Activated CD4-positive, alpha-beta T cell treated with anti-CD3 and anti-CD28 coated beads, Interleukin-2, amount 50 U/mL, for 1 hour (primary cell): ENCODE measurements around the gene SNAP47.

ENCODE experiments used
- DNase-seq: peaks from one replicate; pipeline ENCODE4 v3.0.0-alpha.2; 2020

SNAP47 gene

DNA sequence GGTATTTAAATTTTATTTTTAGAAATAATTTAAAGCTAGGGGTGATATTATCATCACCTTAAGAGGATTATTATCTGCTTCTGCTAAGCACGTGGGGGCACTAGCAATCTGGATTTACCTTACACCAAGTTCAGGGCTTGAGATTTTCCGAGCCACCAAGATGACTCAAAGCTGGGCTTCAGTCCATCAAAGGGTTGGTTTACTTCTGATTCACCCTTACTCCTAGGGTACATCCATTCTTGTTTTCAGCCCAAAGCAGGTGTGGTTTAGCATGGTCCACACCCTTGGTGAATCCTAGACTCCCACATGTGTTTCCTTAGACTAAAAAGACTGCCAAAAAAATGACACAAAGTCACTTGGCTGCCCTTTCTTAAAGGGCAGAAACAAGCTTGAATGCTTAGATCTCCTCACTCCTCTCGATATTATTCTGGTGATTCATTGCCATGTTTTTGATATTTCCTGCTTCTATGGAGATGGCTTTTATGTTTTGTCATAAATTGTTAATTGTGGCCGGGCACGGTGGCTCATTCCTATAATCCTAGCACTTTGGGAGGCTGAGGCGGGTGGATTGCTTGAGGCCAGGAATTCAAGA is 70.5 kb downstream of the SNAP47 start:
- no peak for DNase-seq

DNA sequence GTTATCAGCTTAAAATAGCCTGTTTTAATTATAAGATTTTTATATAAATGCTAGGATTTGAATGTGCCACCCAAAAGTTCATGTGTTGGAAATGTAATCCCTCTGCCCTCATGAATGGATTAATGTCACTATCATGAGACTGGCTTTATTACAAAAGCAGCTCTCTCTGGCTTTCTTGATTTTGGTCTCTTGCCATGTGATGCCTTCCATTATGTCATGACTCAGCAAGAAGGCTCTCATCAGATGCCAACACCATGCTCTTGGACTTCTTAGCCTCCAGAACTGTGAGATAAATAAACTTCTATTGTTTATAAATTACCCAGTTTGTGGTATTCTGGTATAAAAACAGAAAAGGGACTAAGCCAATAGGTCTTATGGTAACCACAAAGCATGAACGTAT is 73.3 kb downstream of the SNAP47 start:
- DNase-seq = no peak

DNA sequence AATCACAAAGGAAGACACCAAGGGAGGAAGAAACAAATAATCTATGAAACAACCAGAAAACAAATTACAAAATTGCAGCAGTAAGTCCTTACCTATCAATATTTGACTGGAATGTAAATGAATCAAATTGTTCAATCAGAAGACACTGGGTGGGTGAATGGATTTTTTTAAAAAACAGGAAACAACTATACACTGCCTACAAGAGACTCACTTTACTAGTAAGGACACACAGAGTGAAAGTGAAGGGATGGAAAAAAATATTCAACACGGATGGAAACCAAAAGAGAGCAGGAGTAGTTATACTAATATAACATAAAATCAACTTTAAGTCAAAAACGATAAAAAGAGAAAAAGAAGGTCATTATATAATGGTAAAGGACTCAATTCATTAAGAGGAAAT is 73.8 kb downstream of the SNAP47 start:
- DNase-seq = no peak

DNA sequence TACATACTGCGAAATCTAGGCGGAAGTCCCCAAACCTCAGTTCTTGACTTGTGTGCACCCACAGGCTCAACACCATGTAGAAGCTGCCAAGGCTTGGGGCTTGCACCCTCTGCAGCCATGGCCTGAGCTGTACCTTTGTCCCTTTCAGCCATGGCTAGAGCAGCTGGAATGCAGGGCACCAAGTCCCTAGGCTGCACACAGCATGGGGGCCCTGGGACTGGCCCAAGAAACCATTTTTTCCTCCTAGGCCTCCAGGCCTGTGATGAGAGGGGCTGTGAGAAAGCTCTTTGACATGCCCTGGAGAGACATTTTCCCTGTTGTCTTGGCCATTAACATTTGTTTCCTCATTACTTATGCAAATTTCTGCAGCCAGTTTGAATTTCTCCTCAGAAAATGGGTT is 78.7 kb downstream of the SNAP47 start:
- DNase-seq = no peak

DNA sequence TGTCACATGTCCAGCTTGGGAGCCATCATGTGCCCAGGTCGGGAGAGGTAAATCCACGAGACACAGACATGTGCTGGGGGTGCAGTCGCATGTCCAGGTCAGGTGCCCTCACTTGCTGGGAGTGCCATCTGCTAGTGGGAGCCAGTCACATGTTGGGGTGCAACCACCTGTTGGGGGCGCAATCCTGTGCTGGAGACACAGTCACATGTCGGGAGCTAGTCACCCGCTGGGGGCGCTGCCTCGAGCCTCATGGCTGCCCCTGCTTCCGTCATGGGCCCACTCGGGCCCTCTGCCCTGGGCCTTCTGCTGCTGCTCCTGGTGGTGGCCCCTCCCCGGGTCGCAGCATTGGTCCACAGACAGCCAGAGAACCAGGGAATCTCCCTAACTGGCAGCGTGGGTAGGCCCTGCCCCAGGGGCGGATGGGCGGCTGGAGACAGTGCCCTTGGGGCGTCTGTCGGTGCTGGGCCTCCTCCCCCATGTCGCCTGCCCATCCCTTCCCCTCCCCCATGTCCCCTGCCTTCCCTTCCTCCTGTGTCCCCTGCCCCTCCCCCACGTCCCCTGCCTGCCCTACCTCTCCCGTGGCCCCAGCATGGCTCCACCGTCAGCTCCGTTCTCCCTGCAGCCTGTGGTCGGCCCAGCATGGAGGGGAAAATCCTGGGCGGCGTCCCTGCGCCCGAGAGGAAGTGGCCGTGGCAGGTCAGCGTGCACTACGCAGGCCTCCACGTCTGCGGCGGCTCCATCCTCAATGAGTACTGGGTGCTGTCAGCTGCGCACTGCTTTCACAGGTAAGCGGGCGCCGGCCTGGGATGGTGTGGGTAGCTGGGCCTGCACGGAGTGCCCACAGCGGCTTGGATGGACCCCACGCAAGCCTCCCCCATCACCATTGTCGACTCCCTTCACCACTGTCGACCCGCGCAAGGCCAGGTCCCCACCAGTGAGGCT is 80.5 kb downstream of the SNAP47 start, which contains the start of gene PRSS38:
PRSS38 (plus strand) TSS at position 208 of the 942 bp plus-strand sequence; CDS start at position 250, 42 bp downstream.
- no peak for DNase-seq

DNA sequence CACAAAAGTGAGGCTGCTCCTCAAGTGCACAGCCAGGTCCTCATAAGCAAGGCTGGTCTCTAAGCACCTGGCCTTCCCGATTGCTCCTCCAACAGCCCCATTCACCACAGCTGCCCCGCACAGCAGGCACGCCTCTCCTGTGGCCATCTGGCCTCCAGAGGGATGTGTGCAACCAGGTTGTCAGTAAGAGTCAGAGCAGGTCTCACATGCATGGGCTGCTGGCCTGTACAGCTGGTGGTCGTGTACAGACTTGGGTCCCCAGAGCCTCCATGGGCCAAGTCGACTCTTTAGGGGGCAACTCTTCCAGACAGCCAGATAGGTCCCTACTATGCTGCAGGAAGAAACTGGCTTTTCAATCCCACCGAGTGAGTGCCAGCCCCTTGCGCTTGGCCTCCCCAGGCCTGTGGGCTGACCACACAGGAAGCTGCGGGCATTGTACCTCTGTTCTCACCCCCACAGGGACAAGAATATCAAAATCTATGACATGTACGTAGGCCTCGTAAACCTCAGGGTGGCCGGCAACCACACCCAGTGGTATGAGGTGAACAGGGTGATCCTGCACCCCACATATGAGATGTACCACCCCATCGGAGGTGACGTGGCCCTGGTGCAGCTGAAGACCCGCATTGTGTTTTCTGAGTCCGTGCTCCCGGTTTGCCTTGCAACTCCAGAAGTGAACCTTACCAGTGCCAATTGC is 81.7 kb downstream of the SNAP47 start:
- DNase-seq = no peak

DNA sequence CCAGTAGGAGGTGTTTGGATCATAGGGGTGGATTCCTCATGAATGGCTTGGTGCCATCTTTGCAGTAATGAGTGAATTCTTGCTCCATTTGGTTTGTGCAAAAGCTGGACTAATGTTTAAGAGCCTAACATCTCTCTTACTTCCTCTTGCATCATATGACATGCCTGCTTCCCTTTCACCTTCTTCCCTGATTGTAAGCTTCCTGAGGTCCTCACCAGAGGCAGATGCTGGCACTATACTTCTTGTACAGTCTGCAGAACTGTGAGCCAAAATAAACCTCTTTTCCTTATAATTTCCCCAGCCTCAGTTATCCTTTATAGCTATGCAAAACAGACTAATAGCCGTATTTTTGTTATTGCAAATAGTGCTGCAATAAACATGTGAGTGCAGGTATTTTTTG is 88.3 kb downstream of the SNAP47 start:
- no peak for DNase-seq

DNA sequence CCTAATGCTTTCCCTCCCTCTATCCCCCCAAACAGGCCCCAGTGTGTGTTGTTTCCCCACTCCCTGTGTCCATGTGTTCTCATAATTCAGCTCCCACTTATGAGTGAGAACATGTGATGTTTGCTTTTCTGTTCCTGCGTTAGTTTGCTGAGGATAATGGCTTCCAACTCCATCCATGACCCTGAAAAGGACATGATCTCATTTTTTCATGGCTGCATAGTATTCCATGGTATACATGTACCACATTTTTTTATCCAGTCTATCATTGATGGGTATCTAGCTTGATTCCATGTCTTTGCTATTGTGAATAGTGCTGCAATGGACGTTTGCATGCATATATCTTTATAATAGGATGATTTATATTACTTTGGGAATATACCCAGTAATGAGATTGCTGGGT is 89.0 kb downstream of the SNAP47 start:
- no peak for DNase-seq

DNA sequence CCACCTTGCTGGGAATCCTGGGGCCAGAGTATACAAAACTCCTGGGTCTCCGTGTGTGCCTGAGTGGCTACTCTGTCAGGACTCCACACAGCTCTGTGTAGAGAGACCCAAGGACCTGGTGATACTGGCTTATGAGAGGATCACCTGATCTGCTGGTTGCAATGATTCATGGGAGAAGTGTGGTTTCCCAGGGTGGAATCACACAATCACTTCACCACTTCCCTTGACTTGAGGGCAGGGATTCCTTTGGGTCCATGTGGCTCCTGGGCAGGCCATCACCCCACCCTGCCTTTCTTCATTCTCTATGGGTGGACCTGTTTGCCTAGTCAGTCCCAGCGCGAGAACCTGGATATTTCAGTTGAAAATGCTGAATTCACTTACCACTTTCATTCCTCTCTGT is 93.6 kb downstream of the SNAP47 start:
- no peak for DNase-seq
